NCI-H2029 treated with DMSO at 0.1 percent for 48 hours (cell line): ENCODE data around the gene SOX11.
A peak's percentile ranks its signal among the peaks of the same experiment; 100 is the strongest.

ENCODE experiments used
- DNase-seq: peaks from one replicate; lab custom pipeline; 2025; lab: John Stamatoyannopoulos, UW

The SOX11 gene

GRCh38 chr2:5723791-5724735 is 31.9 kb downstream of the SOX11 start:
- no peak for DNase-seq

DNA sequence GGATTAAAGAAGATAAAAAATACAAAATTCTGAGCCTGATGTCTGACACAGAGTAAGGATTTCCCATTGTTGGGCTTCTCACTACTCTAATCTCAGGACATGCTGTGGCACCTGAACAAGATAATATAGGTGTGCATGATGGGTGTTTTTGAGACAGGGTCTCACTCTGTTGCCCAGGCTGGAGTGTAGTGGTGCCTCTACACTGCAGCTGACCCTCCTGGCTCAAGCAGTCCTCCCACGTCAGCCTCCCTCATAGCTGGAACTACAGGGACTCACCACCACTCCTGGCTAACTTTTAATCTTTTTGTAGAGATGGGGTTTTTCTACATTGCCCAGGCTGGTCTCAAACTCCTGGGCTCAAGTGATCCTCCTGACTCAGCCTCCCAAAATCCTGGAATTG is 32.9 kb downstream of the SOX11 start:
- DNase-seq: no peak

DNA sequence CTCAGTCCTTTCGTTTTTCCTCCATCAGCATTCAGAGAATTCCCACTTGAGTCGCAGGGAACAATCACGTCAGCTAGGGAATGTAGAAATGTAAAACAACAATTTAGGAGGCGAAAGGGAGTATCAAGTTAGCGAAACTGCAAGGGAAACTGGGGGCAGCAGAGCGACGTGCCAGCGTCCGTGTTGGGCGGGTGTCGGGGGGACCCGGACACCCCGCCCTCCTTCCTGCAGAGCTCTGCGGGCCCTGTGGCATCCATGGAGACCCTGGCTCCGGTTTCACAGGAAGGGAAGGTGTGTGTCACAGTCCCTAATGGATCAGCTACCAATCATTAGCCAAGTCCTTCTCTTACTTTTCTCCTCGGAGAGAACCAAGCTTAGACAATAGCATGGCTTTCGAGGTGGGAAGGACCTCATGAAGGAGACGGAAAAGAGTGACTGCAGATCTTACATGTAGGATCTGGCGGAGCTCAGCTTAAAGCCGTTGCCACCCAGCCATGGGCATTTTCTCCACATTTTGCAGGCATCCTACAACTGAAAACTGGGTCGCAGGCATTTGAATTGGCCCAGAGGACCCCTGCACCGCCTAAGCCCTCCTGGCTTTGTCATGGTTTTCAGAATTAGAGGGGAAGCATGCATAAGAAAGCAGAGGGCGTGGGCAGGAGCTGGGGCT is 33.7 kb downstream of the SOX11 start:
- DNase-seq: no peak

DNA sequence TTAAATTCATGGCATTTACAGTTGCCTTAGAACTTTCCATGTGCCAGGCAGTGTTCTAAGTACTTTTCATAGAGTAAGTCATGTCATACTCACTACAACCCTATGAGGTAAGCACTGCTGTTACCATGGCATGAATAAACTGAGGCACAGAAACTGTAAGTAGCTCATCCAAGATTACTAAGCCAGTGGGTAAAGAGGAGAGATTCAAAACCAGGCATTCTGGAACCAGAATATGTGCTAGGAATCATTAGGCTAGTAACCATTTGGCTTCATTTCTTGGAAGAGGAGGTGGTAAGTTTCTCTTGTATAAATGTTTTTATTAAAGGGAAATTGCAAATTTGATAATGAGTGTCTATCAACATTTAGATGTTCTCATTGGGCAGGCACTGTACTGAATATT is 35.1 kb downstream of the SOX11 start:
- no peak for DNase-seq

DNA sequence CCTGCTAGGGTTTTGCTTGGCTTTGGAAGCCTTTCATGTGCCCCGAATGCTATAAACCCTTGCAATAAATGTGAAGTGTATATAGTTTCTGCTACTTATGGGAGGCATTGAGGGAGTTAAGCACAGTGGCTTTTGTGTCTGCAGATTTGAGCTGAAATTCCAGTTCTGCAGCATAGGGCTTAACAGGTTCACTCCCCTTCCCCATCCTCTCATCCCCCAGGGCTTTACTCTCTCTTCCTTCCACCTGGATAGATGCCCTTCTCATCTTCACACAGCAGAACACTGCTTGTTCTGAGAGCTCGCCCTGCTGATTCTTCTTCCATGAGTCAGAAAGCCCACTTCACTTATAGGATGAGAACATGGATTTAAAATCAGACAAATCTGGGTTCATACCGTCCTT is 37.2 kb downstream of the SOX11 start:
- DNase-seq: no peak

- no peak for DNase-seq
Observed at GRCh38 chr2:5730386-5730785, 38.2 kb downstream of the SOX11 start.

DNA sequence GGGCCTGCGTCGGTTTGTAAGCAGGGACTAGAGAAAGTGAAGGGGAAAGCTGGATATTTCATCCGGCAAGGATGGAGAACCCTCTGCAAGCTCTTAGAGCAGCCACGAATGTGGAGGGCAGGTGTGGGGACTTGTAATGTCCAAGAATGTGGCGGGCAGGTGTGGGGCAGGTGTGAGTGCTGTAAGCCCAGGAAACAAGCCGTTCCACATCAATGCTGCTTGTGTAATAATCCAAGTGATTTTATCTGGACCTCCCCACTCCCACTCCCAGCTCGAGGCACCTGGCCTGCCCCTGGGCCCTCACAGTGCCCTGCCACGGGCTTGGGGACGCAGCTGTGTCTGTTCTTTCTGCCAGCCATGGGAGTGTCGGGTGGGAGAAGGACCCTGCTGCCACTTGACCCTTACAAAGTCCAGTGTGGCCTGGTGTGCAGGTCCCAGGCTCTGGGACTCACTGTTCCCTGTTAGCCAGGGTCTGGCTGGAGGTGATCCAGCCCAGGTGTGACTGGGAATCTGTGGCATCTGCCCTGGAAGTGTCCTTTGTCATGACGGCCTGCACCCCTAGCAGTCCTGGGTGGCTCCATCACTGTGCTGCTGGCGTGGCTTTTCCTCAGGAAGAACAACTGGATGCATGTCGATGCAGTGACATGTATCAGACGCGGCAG is 42.8 kb downstream of the SOX11 start:
- DNase-seq: no peak

DNA sequence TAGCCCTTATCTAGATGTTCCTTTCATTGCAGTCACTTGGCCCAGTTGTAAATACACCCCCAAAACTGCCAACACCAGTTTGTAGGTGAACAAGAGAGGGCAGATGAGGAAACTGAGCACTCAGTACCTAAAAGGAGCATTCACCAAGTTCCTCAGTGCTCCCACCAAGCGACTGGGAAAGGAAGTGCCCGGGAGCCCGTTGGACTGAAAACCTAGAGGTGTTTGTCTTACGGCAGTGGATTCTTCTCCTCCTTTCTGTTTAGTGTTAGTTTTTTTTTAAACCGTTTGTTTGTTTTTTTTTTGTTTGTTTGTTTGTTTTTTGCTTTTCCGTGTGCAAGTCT is 43.3 kb downstream of the SOX11 start:
- DNase-seq: no peak

- DNase-seq: no peak
Observed at GRCh38 chr2:5736050-5736449, 43.9 kb downstream of the SOX11 start.

GRCh38 chr2:5736886-5737285 is 44.7 kb downstream of the SOX11 start:
- no peak for DNase-seq

DNA sequence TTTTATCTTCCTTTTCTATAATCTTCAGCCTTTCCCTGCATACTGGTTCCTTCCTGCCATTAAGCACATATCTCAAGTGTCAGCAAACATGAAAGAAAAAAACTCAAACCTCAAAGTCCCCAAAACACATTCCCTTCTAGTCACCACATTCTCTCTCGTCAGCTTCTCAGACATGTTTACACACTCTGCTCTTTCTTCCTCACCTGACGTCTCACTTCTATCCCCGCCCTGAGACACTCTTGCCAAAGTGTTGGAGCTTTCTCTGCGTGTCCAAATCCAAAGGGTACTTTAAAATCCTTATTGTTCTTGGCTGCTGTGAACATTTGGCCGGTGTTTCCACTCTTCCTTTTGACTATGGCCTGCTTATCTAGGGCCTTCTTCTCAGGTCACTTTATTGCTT is 47.9 kb downstream of the SOX11 start:
- peak; percentile 2 for DNase-seq

- DNase-seq: no peak
Observed at GRCh38 chr2:5740817-5741216, 48.6 kb downstream of the SOX11 start.

DNA sequence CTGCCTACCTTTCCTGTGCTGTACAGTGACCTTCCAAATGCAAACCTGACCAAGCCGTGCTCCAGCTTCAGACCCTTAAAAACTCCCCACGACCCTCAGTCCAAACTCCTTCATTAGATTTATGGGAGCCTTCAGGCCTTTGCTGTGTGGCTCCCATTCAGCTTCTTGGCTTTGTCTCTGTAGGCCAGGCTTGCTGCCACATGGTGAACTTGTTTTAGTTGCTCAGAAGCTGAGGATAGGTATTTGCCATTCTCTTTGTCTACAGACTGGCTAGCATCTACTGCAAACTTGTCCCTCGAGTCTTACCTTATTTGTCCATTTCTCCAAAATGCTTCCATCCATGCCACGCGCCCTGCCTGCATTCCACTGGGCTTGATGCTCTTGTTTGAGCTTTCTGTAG is 49.1 kb downstream of the SOX11 start:
- no peak for DNase-seq

DNA sequence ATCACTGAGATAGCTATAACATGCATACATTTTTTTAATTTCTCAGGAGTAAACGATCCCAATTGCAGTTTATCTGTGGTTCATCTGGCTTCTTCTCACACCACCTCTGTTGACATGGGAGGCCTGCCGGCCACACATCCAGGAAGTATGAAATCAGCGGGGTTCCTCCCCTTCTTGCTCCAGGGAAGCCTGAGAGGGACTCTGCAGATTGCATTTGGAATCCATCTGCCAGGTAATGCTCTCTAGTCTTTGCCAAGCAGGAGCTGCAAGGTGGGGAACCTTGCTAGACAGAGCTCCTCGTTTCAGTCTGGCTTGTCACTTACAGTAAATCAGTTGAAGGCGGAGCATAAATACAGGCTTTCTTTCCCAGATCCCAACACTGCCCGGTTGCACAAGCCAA is 49.9 kb downstream of the SOX11 start:
- DNase-seq: no peak

GRCh38 chr2:5748391-5748790 is 56.2 kb downstream of the SOX11 start:
- DNase-seq: no peak

DNA sequence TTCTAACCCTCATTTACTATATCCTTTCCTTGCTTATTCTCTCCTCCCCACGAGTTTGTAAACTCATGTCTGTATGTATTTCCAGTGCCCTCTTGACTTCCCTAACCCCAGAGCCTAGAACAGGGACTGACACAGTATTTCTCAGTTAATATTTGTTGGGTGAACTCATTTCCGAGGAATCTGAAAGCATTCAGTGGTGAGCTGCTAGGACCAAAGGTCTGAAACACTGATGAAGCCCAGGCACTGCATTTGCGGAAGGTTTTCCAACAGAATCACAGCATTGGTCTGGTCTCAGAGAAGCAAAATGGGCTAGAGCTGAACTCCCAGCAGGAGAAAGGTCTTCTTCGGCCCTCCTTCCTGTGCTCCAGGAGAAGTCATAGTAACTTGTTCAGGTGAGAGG is 56.8 kb downstream of the SOX11 start:
- no peak for DNase-seq

DNA sequence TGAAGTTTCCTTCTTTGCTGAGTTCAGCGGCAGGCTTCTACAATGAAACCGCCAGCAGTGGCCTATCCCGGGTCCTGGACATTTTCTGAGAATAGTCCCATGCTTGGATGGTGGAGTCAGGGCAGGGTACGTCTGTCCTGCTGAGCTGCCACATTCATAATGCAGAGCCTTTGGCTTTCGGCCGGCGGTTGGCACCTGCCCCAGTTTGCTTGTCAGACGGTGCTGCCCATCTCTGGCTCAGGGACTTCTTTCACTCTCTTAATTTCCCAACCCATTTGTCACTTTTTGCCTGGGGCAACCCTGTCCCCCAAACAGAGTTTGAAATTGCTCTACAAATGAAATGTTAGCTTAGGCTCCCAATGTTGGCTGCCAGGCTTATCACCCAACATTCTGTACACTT is 57.2 kb downstream of the SOX11 start:
- no peak for DNase-seq
